Naive B cell (primary cell): ENCODE measurements around the gene EXPH5. TPM values are rescaled to one million over a fixed set of nuclear protein-coding genes. Genes with fewer than 3 reads are reported as not detected.
"Not testable (repeated sequence)": the region's sequence is repeated elsewhere in the genome, so short reads cannot be mapped to it uniquely, and the experiment has no call there.

Experiments used
- ATAC-seq, 2 donors: fragments of 150-1000 bp; cut with Tn5 transposase; 2 replicates each; pipeline ENCODE4 v1.10.0; 2021; ENCODE audit warnings: low read depth in 2 of 2, mild to moderate bottlenecking in 2 of 2, moderate library complexity in 2 of 2
- DNase-seq: peaks from one replicate; pipeline ENCODE4 v3.0.0; 2022
- H3K27ac Mint-ChIP-seq, 6 donors: one replicate each; pipeline ENCODE4 v1.8.0; 2020 to 2022; ENCODE audit warnings: mild to moderate bottlenecking in 6 of 6, mixed read lengths in 6 of 6, moderate library complexity in 5 of 6, inconsistent platforms in 2 of 6
- H3K27me3 Mint-ChIP-seq, 3 donors: one replicate each; pipeline ENCODE4 v1.8.0; 2021 to 2022; ENCODE audit warnings: mixed read lengths in 3 of 3, mild to moderate bottlenecking in 1 of 3
- H3K36me3 Mint-ChIP-seq, 2 donors: one replicate each; pipeline ENCODE4 v1.8.0; 2020 to 2022; ENCODE audit warnings: mixed read lengths in 2 of 2, inconsistent platforms in 1 of 2, mild to moderate bottlenecking in 1 of 2
- H3K4me1 Mint-ChIP-seq, 3 donors: one replicate each; pipeline ENCODE4 v1.8.0; 2020 to 2022; ENCODE audit warnings: mixed read lengths in 3 of 3, inconsistent platforms in 1 of 3, mild to moderate bottlenecking in 1 of 3, moderate library complexity in 1 of 3
- H3K4me3 Mint-ChIP-seq, 8 donors: one replicate each; pipeline ENCODE4 v1.8.0; 2020 to 2022; ENCODE audit warnings: mild to moderate bottlenecking in 8 of 8, mixed read lengths in 8 of 8, moderate library complexity in 8 of 8, inconsistent platforms in 2 of 8
- H3K9me3 Mint-ChIP-seq, 7 donors: one replicate each; pipeline ENCODE4 v1.8.0; 2020 to 2022; ENCODE audit warnings: mixed read lengths in 7 of 7, mild to moderate bottlenecking in 5 of 7, inconsistent platforms in 2 of 7, moderate library complexity in 1 of 7
- polyA plus RNA-seq, 6 donors: library from polyadenylated mRNA; unstranded; fragments of 300-500 nt; fragmentation: Illumina TruSeq; gene quantifications; one replicate each; pipeline ENCODE4 v1.2.3, GENCODE V29; 2021; ENCODE audit warnings: low read depth in 6 of 6

The EXPH5 gene
- polyA plus RNA-seq, 6 donors from 2014 or later: 0.05 to 1.0 (median 0.31) TPM; not detected in 1

GRCh38 chr11:108592591-108593213 is 866 bp downstream of the EXPH5 start:
- Mint-ChIP-seq H3K4me1 (peaks cover 9 to 18% (median 14%) of the 10 kb centered on the region in 3 donors), H3K4me3 (peak overlapping the region; percentile 94 to 99 (median 96)), H3K36me3 (peaks cover 4 to 8% of the 10 kb centered on the region in 2 donors), H3K27ac (peak overlapping the region; percentile 44 to 75 (median 53)), H3K27me3 (peaks cover 20 to 33% (median 28%) of the 10 kb centered on the region in 3 donors), H3K9me3 (no peaks in the 10 kb centered on the region)
- peak; percentile 42 to 44 for ATAC-seq
- peak; percentile 27 for DNase-seq

GRCh38 chr11:108591893-108592292 is 1.7 kb downstream of the EXPH5 start:
- Mint-ChIP-seq H3K27ac (no peak overlapping the region), H3K27me3 (peaks cover 20 to 31% (median 26%) of the 10 kb centered on the region in 3 donors), H3K9me3 (no peaks in the 10 kb centered on the region), H3K36me3 (peaks cover 4 to 8% of the 10 kb centered on the region in 2 donors), H3K4me1 (peaks cover 9 to 18% (median 14%) of the 10 kb centered on the region in 3 donors), H3K4me3 (peak overlapping the region; percentile 94 to 99 (median 96))
- DNase-seq: no peak
- no peak for ATAC-seq

GRCh38 chr11:108589136-108589535 is 4.4 kb downstream of the EXPH5 start:
- DNase-seq (no peak), ATAC-seq (no peak)
- Mint-ChIP-seq H3K4me3 (no peak overlapping the region), H3K27me3 (peaks cover 5 to 12% (median 5%) of the 10 kb centered on the region in 3 donors), H3K4me1 (peaks cover 9 to 18% (median 14%) of the 10 kb centered on the region in 3 donors), H3K9me3 (no peaks in the 10 kb centered on the region), H3K27ac (no peak overlapping the region), H3K36me3 (peaks cover 4 to 8% of the 10 kb centered on the region in 2 donors)

- no peak overlapping the region for H3K4me3 Mint-ChIP-seq
- H3K27me3 Mint-ChIP-seq: peaks cover under 1 to 12% (median 5%) of the 10 kb centered on the region in 3 donors
- DNase-seq (no peak), ATAC-seq (no peak)
- peak overlapping the region in 1 of 6 donors; percentile 41 for H3K27ac Mint-ChIP-seq
- H3K4me1 Mint-ChIP-seq: peaks cover 5 to 9% (median 7%) of the 10 kb centered on the region in 3 donors
- no peaks in the 10 kb centered on the region for H3K9me3 Mint-ChIP-seq
- H3K36me3 Mint-ChIP-seq: peaks cover 2 to 4% of the 10 kb centered on the region in 2 donors
These were observed 5.3 kb downstream of the EXPH5 start for GRCh38 chr11:108588287-108588686.

- Mint-ChIP-seq H3K27ac (no peak overlapping the region), H3K4me1 (no peaks in the 10 kb centered on the region), H3K36me3 (no peaks in the 10 kb centered on the region), H3K9me3 (no peaks in the 10 kb centered on the region), H3K27me3 (peaks cover 0 to 4% (median 0%) of the 10 kb centered on the region in 3 donors), H3K4me3 (no peak overlapping the region)
- ATAC-seq: no peak
- no peak for DNase-seq
These were observed 6.5 kb downstream of the EXPH5 start for GRCh38 chr11:108587109-108587508.

GRCh38 chr11:108586600-108586999 is 7.0 kb downstream of the EXPH5 start:
- H3K4me1 Mint-ChIP-seq: no peaks in the 10 kb centered on the region
- H3K36me3 Mint-ChIP-seq: no peaks in the 10 kb centered on the region
- no peak overlapping the region for H3K27ac Mint-ChIP-seq
- no peaks in the 10 kb centered on the region for H3K27me3 Mint-ChIP-seq
- no peak overlapping the region for H3K4me3 Mint-ChIP-seq
- ATAC-seq (no peak), DNase-seq (no peak)
- no peaks in the 10 kb centered on the region for H3K9me3 Mint-ChIP-seq

- H3K36me3 Mint-ChIP-seq, H3K4me1 Mint-ChIP-seq, ATAC-seq, H3K27me3 Mint-ChIP-seq, H3K9me3 Mint-ChIP-seq, DNase-seq, H3K27ac Mint-ChIP-seq, H3K4me3 Mint-ChIP-seq: not testable (repeated sequence)
These were observed 7.4 kb downstream of the EXPH5 start for GRCh38 chr11:108586185-108586584.

- ATAC-seq (no peak), DNase-seq (no peak)
- no peak overlapping the region for H3K27ac Mint-ChIP-seq
- H3K4me3 Mint-ChIP-seq: no peak overlapping the region
- peaks cover 0 to 10% (median 8%) of the 10 kb centered on the region in 3 donors for H3K27me3 Mint-ChIP-seq
- H3K36me3 Mint-ChIP-seq: peaks cover 0 to 2% of the 10 kb centered on the region in 2 donors
- H3K4me1 Mint-ChIP-seq: no peaks in the 10 kb centered on the region
- H3K9me3 Mint-ChIP-seq: peaks cover 0 to 2% (median 0%) of the 10 kb centered on the region in 7 donors
These were observed 8.6 kb downstream of the EXPH5 start for GRCh38 chr11:108584973-108585372.

GRCh38 chr11:108580645-108581044 is 12.9 kb downstream of the EXPH5 start:
- H3K9me3 Mint-ChIP-seq: peaks cover 0 to 2% (median 0%) of the 10 kb centered on the region in 7 donors
- H3K4me3 Mint-ChIP-seq: no peak overlapping the region
- H3K36me3 Mint-ChIP-seq: peaks cover 6 to 16% of the 10 kb centered on the region in 2 donors
- ATAC-seq (no peak), DNase-seq (no peak)
- H3K27ac Mint-ChIP-seq: no peak overlapping the region
- H3K4me1 Mint-ChIP-seq: no peaks in the 10 kb centered on the region
- H3K27me3 Mint-ChIP-seq: peaks cover 0 to 33% (median 32%) of the 10 kb centered on the region in 3 donors

- Mint-ChIP-seq H3K4me1 (no peaks in the 10 kb centered on the region), H3K27me3 (peaks cover 0 to 33% (median 32%) of the 10 kb centered on the region in 3 donors), H3K36me3 (peaks cover 6 to 16% of the 10 kb centered on the region in 2 donors), H3K4me3 (no peak overlapping the region), H3K9me3 (peaks cover 0 to 2% (median 0%) of the 10 kb centered on the region in 7 donors), H3K27ac (no peak overlapping the region)
- no peak for DNase-seq
- no peak for ATAC-seq
These were observed 13.5 kb downstream of the EXPH5 start for GRCh38 chr11:108580043-108580442.

GRCh38 chr11:108576523-108576922 is 17.0 kb downstream of the EXPH5 start:
- no peak for DNase-seq
- Mint-ChIP-seq H3K36me3 (peaks cover 6 to 16% of the 10 kb centered on the region in 2 donors), H3K27ac (no peak overlapping the region), H3K4me3 (no peak overlapping the region), H3K4me1 (no peaks in the 10 kb centered on the region), H3K9me3 (peaks cover 0 to 7% (median 2%) of the 10 kb centered on the region in 7 donors), H3K27me3 (peaks cover 0 to 33% (median 32%) of the 10 kb centered on the region in 3 donors)
- no peak for ATAC-seq

- peaks cover 0 to 22% (median 19%) of the 10 kb centered on the region in 3 donors for H3K27me3 Mint-ChIP-seq
- no peak overlapping the region for H3K4me3 Mint-ChIP-seq
- no peak for ATAC-seq
- H3K9me3 Mint-ChIP-seq: peaks cover 0 to 7% (median 2%) of the 10 kb centered on the region in 7 donors
- peaks cover 6 to 12% of the 10 kb centered on the region in 2 donors for H3K36me3 Mint-ChIP-seq
- no peak for DNase-seq
- H3K4me1 Mint-ChIP-seq: no peaks in the 10 kb centered on the region
- no peak overlapping the region for H3K27ac Mint-ChIP-seq
These were observed 18.9 kb downstream of the EXPH5 start for GRCh38 chr11:108574675-108575074.

GRCh38 chr11:108571001-108571400 is 22.6 kb downstream of the EXPH5 start:
- Mint-ChIP-seq H3K36me3 (no peaks in the 10 kb centered on the region), H3K27ac (no peak overlapping the region), H3K9me3 (peaks cover 0 to 7% (median 2%) of the 10 kb centered on the region in 7 donors), H3K4me3 (no peak overlapping the region), H3K4me1 (no peaks in the 10 kb centered on the region), H3K27me3 (no peaks in the 10 kb centered on the region)
- no peak for ATAC-seq
- DNase-seq: no peak

GRCh38 chr11:108569896-108570295 is 23.7 kb downstream of the EXPH5 start:
- H3K36me3 Mint-ChIP-seq: no peaks in the 10 kb centered on the region
- DNase-seq: no peak
- no peaks in the 10 kb centered on the region for H3K4me1 Mint-ChIP-seq
- ATAC-seq: no peak
- peaks cover 0 to 5% (median 0%) of the 10 kb centered on the region in 3 donors for H3K27me3 Mint-ChIP-seq
- peaks cover 0 to 5% (median 2%) of the 10 kb centered on the region in 7 donors for H3K9me3 Mint-ChIP-seq
- peak overlapping the region in 1 of 6 donors; percentile 20 for H3K27ac Mint-ChIP-seq
- no peak overlapping the region for H3K4me3 Mint-ChIP-seq
